Measurements from ENCODE around the gene EPN2. TPM values are rescaled to one million over a fixed set of nuclear protein-coding genes. Genes with fewer than 3 reads are reported as not detected.

EPN2 gene
- total and polyA plus RNA-seq, 10 of the 15 experiments (the other 5 are each of a cell fraction or from before 2014, with no cell fraction given) = 0.26 to 8.4 (median 4.7) TPM

DNA sequence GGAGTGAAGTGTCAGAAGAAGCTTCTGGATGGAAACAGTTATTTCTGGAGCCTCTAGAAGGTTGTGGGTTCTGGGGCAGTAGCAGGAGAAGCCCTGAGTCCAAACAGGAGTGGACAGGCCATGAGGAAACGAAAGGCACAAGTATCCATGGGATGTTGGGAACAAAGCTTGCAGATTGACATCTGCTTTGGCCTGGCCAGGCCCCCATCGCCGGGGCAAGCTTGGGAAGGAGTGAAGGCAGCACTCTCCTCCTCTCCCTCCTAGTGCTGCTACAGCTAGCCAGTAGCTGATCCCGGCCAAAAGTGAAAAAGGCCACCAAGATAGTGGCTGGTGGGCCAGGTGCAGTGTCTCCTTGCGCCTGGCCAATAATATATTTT is 85.0 kb downstream of the EPN2 start:
- CTCF ChIA-PET = interaction anchor here (0.9 to 5.3 kb wide), 4 partner anchors 9 to 41 kb away, joined by 3 to 20 read pairs (median 5); partner anchors contain the start of gene B9D1
- no peak for ATAC-seq
- Histone ChIP-seq H3K9ac (ENCODE audit: control insufficient read depth, insufficient read depth, low read length) (no peak overlapping the region), H3K27me3 (replicated peaks in 1 of 2; ENCODE audit: control insufficient read depth in 2 of 2, insufficient read depth in 2 of 2, low read length in 1 of 2) (no peaks in the 10 kb centered on the region), H3K9me3 (replicated peaks; ENCODE audit: control insufficient read depth, insufficient read depth, low read length) (no peaks in the 10 kb centered on the region), H4K20me1 (ENCODE audit: control insufficient read depth, insufficient read depth) (no peaks in the 10 kb centered on the region), H3K4me3 (no peak overlapping the region), H3K36me3 (ENCODE audit: control insufficient read depth in 2 of 2, insufficient read depth in 2 of 2, low read length in 1 of 2) (no peaks in the 10 kb centered on the region), H3K79me2 (ENCODE audit: control insufficient read depth, insufficient read depth, low read length) (no peaks in the 10 kb centered on the region), H3K27ac (ENCODE audit: control insufficient read depth, insufficient read depth) (no peak overlapping the region), H3K4me1 (ENCODE audit: control insufficient read depth, insufficient read depth, low read length) (no peaks in the 10 kb centered on the region), H3K4me2 (ENCODE audit: control insufficient read depth, insufficient read depth) (no peak overlapping the region), H2AFZ (ENCODE audit: control insufficient read depth, low read depth, low read length) (no peak overlapping the region)
- POLR2A ChIA-PET = interaction anchor here (0.6 kb wide), 2 partner anchors 27 to 254 kb away, joined by 3 to 5 read pairs; no protein-coding TSS in a partner anchor
- in situ Hi-C loops (cut with MboI) = no loop called here
- intact Hi-C loops (cut with micrococcal nuclease; ENCODE audit: unreplicated experiment) = no loop called here
- RAD21 ChIA-PET (ENCODE audit: unreplicated experiment) = interaction anchor here (0.7 to 1.1 kb wide), 2 partner anchors 16 to 32 kb away, joined by 3 to 4 read pairs; no protein-coding TSS in a partner anchor
- DNase-seq (ENCODE audit: low read depth, low spot score) = no peak
- WGBS (ENCODE audit: insufficient coverage, insufficient replicate concordance, low lambda C conversion rate, missing lambda C conversion rate) = 56% methylated on average over 5 of the region's 5 CpGs
- FAIRE-seq = no peak
- no peak for TF ChIP-seq EGR1 (IDR thresholded peaks at IDR 0.05; ENCODE audit: borderline replicate concordance in 1 of 2, low read depth in 2 of 2, low read length in 2 of 2)
- TF ChIP-seq, protein P1, sequence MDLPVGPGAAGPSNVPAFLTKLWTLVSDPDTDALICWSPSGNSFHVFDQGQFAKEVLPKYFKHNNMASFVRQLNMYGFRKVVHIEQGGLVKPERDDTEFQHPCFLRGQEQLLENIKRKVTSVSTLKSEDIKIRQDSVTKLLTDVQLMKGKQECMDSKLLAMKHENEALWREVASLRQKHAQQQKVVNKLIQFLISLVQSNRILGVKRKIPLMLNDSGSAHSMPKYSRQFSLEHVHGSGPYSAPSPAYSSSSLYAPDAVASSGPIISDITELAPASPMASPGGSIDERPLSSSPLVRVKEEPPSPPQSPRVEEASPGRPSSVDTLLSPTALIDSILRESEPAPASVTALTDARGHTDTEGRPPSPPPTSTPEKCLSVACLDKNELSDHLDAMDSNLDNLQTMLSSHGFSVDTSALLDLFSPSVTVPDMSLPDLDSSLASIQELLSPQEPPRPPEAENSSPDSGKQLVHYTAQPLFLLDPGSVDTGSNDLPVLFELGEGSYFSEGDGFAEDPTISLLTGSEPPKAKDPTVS (IDR thresholded peaks at IDR 0.05; ENCODE audit: low read depth, low read length) = no peak
- no peak for TF ChIP-seq CHD1 (IDR thresholded peaks at IDR 0.05; ENCODE audit: low read depth, low read length)
- TF ChIP-seq SKIL (IDR thresholded peaks at IDR 0.05; ENCODE audit: low read depth, poor library complexity, severe bottlenecking) = no peak
- no peak for TF ChIP-seq SRF (IDR thresholded peaks at IDR 0.05; ENCODE audit: low read depth in 2 of 2, low read length in 2 of 2)
- no peak for TF ChIP-seq CREM (IDR thresholded peaks at IDR 0.05; ENCODE audit: low read depth)
- SMC1A ChIA-PET (ENCODE audit: uncharacterized antibody, unreplicated experiment) = interaction anchor here (0.6 to 1.5 kb wide), 2 partner anchors 16 to 37 kb away, joined by 3 to 4 read pairs; no protein-coding TSS in a partner anchor
- BruUV-seq (replicated peaks) = no TSS peak

Measured in GM12878 (cell line).